ENCODE data around the gene MIDN. TPM values are rescaled to one million over a fixed set of nuclear protein-coding genes. Genes with fewer than 3 reads are reported as not detected.
A peak's percentile ranks its signal among the peaks of the same experiment; 100 is the strongest.

The MIDN gene
- total and polyA plus RNA-seq, 10 of the 15 experiments (the other 5 are each of a cell fraction or from before 2014, with no cell fraction given), result 0.38 to 51.5 (median 7.2) TPM

- TF ChIP-seq CHD4 (IDR thresholded peaks at IDR 0.05), result no peak
- no peak for TF ChIP-seq PBX3 (IDR thresholded peaks at IDR 0.05; ENCODE audit: insufficient replicate concordance, low read depth, low read length)
- TF ChIP-seq PAX5 (IDR thresholded peaks at IDR 0.05; ENCODE audit: borderline replicate concordance, low read depth, low read length), result no peak
- no peak for TF ChIP-seq JUNB (IDR thresholded peaks at IDR 0.05)
- no peak for TF ChIP-seq PAX8 (IDR thresholded peaks at IDR 0.05)
- no peak for TF ChIP-seq SKIL (IDR thresholded peaks at IDR 0.05; ENCODE audit: low read depth, poor library complexity, severe bottlenecking)
- no peak for TF ChIP-seq RBBP5 (conservative IDR thresholded peaks at IDR 0.05)
- no peak for TF ChIP-seq STAT3 (IDR thresholded peaks at IDR 0.05; ENCODE audit: low read depth, low read length)
- TF ChIP-seq ZZZ3 (IDR thresholded peaks at IDR 0.05; ENCODE audit: control insufficient read depth, insufficient read length, low read depth), result no peak
- TF ChIP-seq USF1 (IDR thresholded peaks at IDR 0.05; ENCODE audit: borderline replicate concordance, extremely low read length, insufficient read depth, low read depth, low read length), result no peak
- TF ChIP-seq CUX1 (IDR thresholded peaks at IDR 0.05; ENCODE audit: insufficient replicate concordance, low read depth, low read length), result no peak
- no peak for TF ChIP-seq NFIC (IDR thresholded peaks at IDR 0.05; ENCODE audit: low read depth, low read length)
- no peak for TF ChIP-seq ZBTB33 (IDR thresholded peaks at IDR 0.05)
- no peak for TF ChIP-seq SUZ12 (IDR thresholded peaks at IDR 0.05; ENCODE audit: unreplicated experiment)
- TF ChIP-seq ZSCAN29 (IDR thresholded peaks at IDR 0.05), result no peak
- no peak for TF ChIP-seq SREBF1 (IDR thresholded peaks at IDR 0.05; ENCODE audit: low read length)
- TF ChIP-seq MEF2B (IDR thresholded peaks at IDR 0.05; ENCODE audit: partially characterized antibody, poor library complexity, severe bottlenecking), result peak; percentile 46
Observed at GRCh38 chr19:1250437-1251260, 2.3 kb downstream of the MIDN start (continued).

Data from GM12878 (cell line).